Transverse colon (tissue), 3 donors: Measurements from ENCODE around the gene PRR5L.
A peak's percentile ranks its signal among the peaks of the same experiment; 100 is the strongest.

Experiments used
- POLR2A ChIP-seq: fragments of 450-650 bp; IDR thresholded peaks from one replicate; pipeline ENCODE4 v1.6.1; 2016; ENCODE audit warnings: antibody characterized with exemption, mild to moderate bottlenecking, moderate library complexity
- TF ChIP-seq, protein P1 (sequence below), 5 experiments: fragments of 200-600 bp in 3 of 5; fragments of 450-650 bp in 2 of 5; sonication (generic) in 3 of 5; IDR thresholded peaks; 1 replicate in 2 of 5; 2 replicates in 3 of 5; pipeline ENCODE4 v1.5.1; 2016 to 2017; ENCODE audit warnings: antibody characterized with exemption in 5 of 5, inconsistent platforms in 3 of 5, mild to moderate bottlenecking in 2 of 5, moderate library complexity in 1 of 5

DNA sequence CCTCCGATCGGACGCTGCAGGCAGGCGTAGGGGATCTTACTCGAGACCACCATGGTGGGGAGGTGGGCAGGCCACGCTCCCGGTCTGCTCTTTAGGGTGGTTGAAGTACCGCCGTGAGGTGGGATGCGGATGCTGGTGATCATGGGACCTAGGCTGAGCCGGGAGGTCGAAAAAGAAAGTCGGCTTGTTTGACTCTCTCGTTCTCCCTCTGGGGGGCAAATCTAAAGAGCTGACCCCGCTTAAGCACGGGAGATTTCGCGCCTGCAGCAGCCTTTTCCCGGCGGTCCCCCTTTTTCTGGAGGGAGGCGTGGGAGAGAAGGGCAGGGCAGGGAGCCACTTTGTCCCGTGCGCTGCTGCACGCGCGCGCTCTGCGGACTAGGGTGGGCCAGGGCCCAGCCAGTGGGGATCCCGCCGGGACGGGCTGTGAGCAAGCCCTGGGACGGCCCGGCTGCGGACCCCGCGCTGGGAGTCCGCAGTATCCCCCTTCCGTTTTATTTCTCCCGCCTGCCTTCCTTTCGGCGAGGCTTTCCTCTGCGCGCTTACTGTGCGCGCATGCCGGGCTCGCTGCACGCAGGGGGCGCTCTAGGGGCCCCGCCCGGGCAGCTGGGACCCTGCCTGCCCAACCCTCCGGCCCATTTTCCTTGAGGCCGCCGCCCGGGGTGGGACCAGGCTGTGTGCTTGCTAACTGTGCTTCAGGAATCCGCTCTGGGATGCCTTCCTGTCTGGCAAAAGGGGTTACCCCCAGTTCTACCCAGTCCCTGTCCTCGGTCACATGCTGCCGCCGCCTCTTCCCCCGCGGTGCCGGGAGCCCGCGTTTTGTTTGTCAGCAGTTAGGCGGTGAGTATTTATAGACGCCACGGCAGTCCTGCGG, 81.0 kb downstream of the PRR5L start:
- TF ChIP-seq, protein P1, sequence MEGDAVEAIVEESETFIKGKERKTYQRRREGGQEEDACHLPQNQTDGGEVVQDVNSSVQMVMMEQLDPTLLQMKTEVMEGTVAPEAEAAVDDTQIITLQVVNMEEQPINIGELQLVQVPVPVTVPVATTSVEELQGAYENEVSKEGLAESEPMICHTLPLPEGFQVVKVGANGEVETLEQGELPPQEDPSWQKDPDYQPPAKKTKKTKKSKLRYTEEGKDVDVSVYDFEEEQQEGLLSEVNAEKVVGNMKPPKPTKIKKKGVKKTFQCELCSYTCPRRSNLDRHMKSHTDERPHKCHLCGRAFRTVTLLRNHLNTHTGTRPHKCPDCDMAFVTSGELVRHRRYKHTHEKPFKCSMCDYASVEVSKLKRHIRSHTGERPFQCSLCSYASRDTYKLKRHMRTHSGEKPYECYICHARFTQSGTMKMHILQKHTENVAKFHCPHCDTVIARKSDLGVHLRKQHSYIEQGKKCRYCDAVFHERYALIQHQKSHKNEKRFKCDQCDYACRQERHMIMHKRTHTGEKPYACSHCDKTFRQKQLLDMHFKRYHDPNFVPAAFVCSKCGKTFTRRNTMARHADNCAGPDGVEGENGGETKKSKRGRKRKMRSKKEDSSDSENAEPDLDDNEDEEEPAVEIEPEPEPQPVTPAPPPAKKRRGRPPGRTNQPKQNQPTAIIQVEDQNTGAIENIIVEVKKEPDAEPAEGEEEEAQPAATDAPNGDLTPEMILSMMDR (IDR thresholded peaks at IDR 0.05): peak; percentile 43 to 74 (median 57)
- TF ChIP-seq POLR2A: peak; percentile 37
